Thyroid gland (tissue), 4 donors: ENCODE measurements around the gene BNIP5.

Source experiments
- CTCF ChIP-seq, 6 experiments: fragments of 200-600 bp in 3 of 6; fragments of 450-650 bp in 3 of 6; sonication (generic) in 3 of 6; IDR thresholded peaks; one replicate each; pipeline ENCODE4 v1.5.1; 2016 to 2019; ENCODE audit warnings: antibody characterized with exemption in 6 of 6, mild to moderate bottlenecking in 2 of 6, inconsistent platforms in 1 of 6, moderate library complexity in 1 of 6
- POLR2A ChIP-seq, 2 donors: fragments of 450-650 bp; IDR thresholded peaks; one replicate each; pipeline ENCODE4 v1.6.1; 2017; ENCODE audit warnings: antibody characterized with exemption in 2 of 2, mild to moderate bottlenecking in 2 of 2, moderate library complexity in 1 of 2

DNA sequence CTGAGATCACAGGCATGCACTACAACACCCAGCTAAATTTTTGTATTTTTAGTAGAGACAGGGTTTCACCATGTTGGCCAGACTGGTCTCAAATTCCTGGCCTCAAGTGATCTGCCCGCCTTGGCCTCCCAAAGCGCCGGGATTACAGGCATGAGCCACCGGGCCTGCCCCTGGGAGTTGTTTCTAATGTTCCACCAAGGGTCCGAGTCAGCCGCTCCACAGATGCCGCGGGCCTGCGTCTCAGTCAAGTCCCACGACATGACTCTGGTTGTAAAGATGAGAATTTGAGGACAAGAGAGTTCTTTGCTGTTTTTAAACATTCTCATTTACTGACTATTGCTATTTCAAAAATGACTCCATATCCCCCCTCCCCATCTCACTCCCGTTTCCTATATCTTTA lies 30.8 kb downstream of the BNIP5 start:
- TF ChIP-seq CTCF (IDR thresholded peaks at IDR 0.05) (no peak), POLR2A (IDR thresholded peaks at IDR 0.05) (no peak)
